PFSK-1 (cell line): Measurements from ENCODE around the gene RGS19.

Source experiments
- FOXP2 ChIP-seq: optimal IDR thresholded peaks from 2 replicates; pipeline ENCODE3; 2011; ENCODE audit warnings: borderline replicate concordance, control low read depth, inconsistent platforms; ENCODE audit not compliant: insufficient read depth; ENCODE audit errors: extremely low read length, extremely low read depth
- POLR2AphosphoS5 ChIP-seq: IDR thresholded peaks from 2 replicates; pipeline ENCODE4 v1.6.1; 2012; ENCODE audit warnings: low read depth, mild to moderate bottlenecking, control low read depth, low read length, moderate library complexity
- REST ChIP-seq, 2 experiments: IDR thresholded peaks; 2 replicates each; pipeline versions ENCODE4 v1.6.1 to v1.8.0; 2011 to 2012; ENCODE audit warnings: low read depth in 2 of 2, low read length in 2 of 2, control low read depth in 1 of 2, inconsistent platforms in 1 of 2, mild to moderate bottlenecking in 1 of 2, moderate library complexity in 1 of 2; ENCODE audit not compliant: insufficient read depth in 1 of 2
- SIN3A ChIP-seq: IDR thresholded peaks from 2 replicates; pipeline ENCODE4 v1.6.1; 2012; ENCODE audit warnings: mild to moderate bottlenecking, low read length, moderate library complexity, borderline replicate concordance; ENCODE audit not compliant: insufficient read depth
- TAF1 ChIP-seq: IDR thresholded peaks from 2 replicates; pipeline ENCODE4 v1.6.1; 2012; ENCODE audit warnings: low read length, control low read depth, borderline replicate concordance; ENCODE audit not compliant: insufficient read depth

The RGS19 gene

GRCh38 chr20:64041040-64041780 is 38.1 kb downstream of the RGS19 start:
- TF ChIP-seq TAF1 (no peak), REST (IDR thresholded peaks at IDR 0.05; ENCODE audit: insufficient read depth in 1 of 2, low read depth in 2 of 2, low read length in 2 of 2) (no peak), POLR2AphosphoS5 (no peak), SIN3A (no peak), FOXP2 (no peak)

GRCh38 chr20:64040231-64041039 is 38.9 kb downstream of the RGS19 start:
- TF ChIP-seq POLR2AphosphoS5 = no peak

GRCh38 chr20:64039293-64040160 is 39.8 kb downstream of the RGS19 start:
- TF ChIP-seq SIN3A = no peak
- TF ChIP-seq TAF1 = no peak
- no peak for TF ChIP-seq POLR2AphosphoS5
- no peak for TF ChIP-seq REST (IDR thresholded peaks at IDR 0.05; ENCODE audit: insufficient read depth in 1 of 2, low read depth in 2 of 2, low read length in 2 of 2)
- TF ChIP-seq FOXP2 = no peak

GRCh38 chr20:64038565-64039292 is 40.6 kb downstream of the RGS19 start:
- TF ChIP-seq TAF1 (no peak), SIN3A (no peak), REST (IDR thresholded peaks at IDR 0.05; ENCODE audit: insufficient read depth in 1 of 2, low read depth in 2 of 2, low read length in 2 of 2) (no peak), FOXP2 (peak; percentile 27), POLR2AphosphoS5 (peak; percentile 55; the same call in 1 of the 2 replicates)

- TF ChIP-seq TAF1 (no peak), REST (IDR thresholded peaks at IDR 0.05; ENCODE audit: insufficient read depth in 1 of 2, low read depth in 2 of 2, low read length in 2 of 2) (no peak), SIN3A (no peak), POLR2AphosphoS5 (no peak), FOXP2 (no peak)
Observed at GRCh38 chr20:64038224-64038564, 41.1 kb downstream of the RGS19 start.
